HepG2 (cell line): ENCODE results near the gene VPS11. TPM values are rescaled to one million over a fixed set of nuclear protein-coding genes. Genes with fewer than 3 reads are reported as not detected.
A peak's percentile ranks its signal among the peaks of the same experiment; 100 is the strongest.

Experiments used
- AGO1 ChIP-seq: fragments of 200-400 bp; formaldehyde crosslinking; IDR thresholded peaks from 2 replicates; pipeline ENCODE4 v1.6.1; 2017; ENCODE audit warnings: mild to moderate bottlenecking, low read depth, low read length, moderate library complexity; ENCODE audit not compliant: poor library complexity, severe bottlenecking
- FUBP1 ChIP-seq: sonication (generic); formaldehyde crosslinking; IDR thresholded peaks from 2 replicates; pipeline ENCODE4 v1.5.1; 2020; ENCODE audit warnings: missing genetic modification reagents, mild to moderate bottlenecking, borderline replicate concordance
- GPN1 ChIP-seq: sonication (generic); formaldehyde crosslinking; IDR thresholded peaks from 2 replicates; pipeline ENCODE4 v1.5.1; 2020; ENCODE audit warnings: missing genetic modification reagents, borderline replicate concordance
- GTF2F1 ChIP-seq: fragments of 150-350 bp; IDR thresholded peaks from 2 replicates; pipeline ENCODE4 v1.6.1; 2014; ENCODE audit warnings: low read length
- HNF1B ChIP-seq: sonication (generic); formaldehyde crosslinking; IDR thresholded peaks from 2 replicates; pipeline ENCODE4 v1.5.1; 2020; ENCODE audit warnings: mild to moderate bottlenecking, moderate library complexity, missing genetic modification reagents
- HOXA3 ChIP-seq: sonication (generic); formaldehyde crosslinking; IDR thresholded peaks from 2 replicates; pipeline ENCODE4 v1.5.0; 2020; ENCODE audit warnings: missing genetic modification reagents
- IRF1 ChIP-seq: sonication (generic); formaldehyde crosslinking; IDR thresholded peaks from 2 replicates; pipeline ENCODE4 v1.4.0; 2020; ENCODE audit warnings: low read depth, mild to moderate bottlenecking, missing genetic modification reagents
- JUN ChIP-seq: sonication (generic); formaldehyde crosslinking; IDR thresholded peaks from 2 replicates; pipeline ENCODE4 v1.4.0; 2020; ENCODE audit warnings: mild to moderate bottlenecking, missing genetic modification reagents
- KLF9 ChIP-seq: IDR thresholded peaks from 2 replicates; pipeline ENCODE4 v1.6.1; 2016; ENCODE audit warnings: low read depth
- NFRKB ChIP-seq: fragments of 450-650 bp; IDR thresholded peaks from 2 replicates; pipeline ENCODE4 v1.6.1; 2017
- NR2F6 ChIP-seq, 2 experiments: IDR thresholded peaks; 2 replicates each; pipeline ENCODE4 v1.6.1; 2016; ENCODE audit warnings: antibody characterized with exemption in 1 of 2, mild to moderate bottlenecking in 1 of 2
- PHF8 ChIP-seq: sonication (generic); formaldehyde crosslinking; IDR thresholded peaks from 2 replicates; pipeline ENCODE4 v1.5.0; 2020; ENCODE audit warnings: missing genetic modification reagents
- POLR2AphosphoS5 ChIP-seq: IDR thresholded peaks from 2 replicates; pipeline ENCODE4 v1.6.1; 2012; ENCODE audit warnings: low read depth, low read length
- RBM22 ChIP-seq: fragments of 200-400 bp; formaldehyde crosslinking; optimal IDR thresholded peaks from 2 replicates; pipeline ENCODE3; 2017; ENCODE audit warnings: mild to moderate bottlenecking, low read length, moderate library complexity
- RNF2 ChIP-seq: fragments of 450-650 bp; conservative IDR thresholded peaks from 2 replicates; pipeline ENCODE4 v1.6.1; 2016; ENCODE audit warnings: low read depth
- SIN3B ChIP-seq: fragments of 150-350 bp; IDR thresholded peaks from 2 replicates; pipeline ENCODE4 v1.6.1; 2014; ENCODE audit warnings: low read length
- ZFP1 ChIP-seq: IDR thresholded peaks from 2 replicates; pipeline ENCODE4 v1.6.1; 2016
- ZMAT5 ChIP-seq: sonication (generic); formaldehyde crosslinking; IDR thresholded peaks from 2 replicates; pipeline ENCODE4 v1.5.0; 2020; ENCODE audit warnings: mild to moderate bottlenecking, low read depth, missing genetic modification reagents, borderline replicate concordance
- ZNF276 ChIP-seq: sonication (generic); formaldehyde crosslinking; IDR thresholded peaks from 2 replicates; pipeline ENCODE4 v1.4.0; 2020; ENCODE audit warnings: mild to moderate bottlenecking, low read depth, missing genetic modification reagents
- ZNF343 ChIP-seq: sonication (generic); formaldehyde crosslinking; IDR thresholded peaks from 2 replicates; pipeline ENCODE4 v1.4.0; 2020; ENCODE audit warnings: mild to moderate bottlenecking, missing genetic modification reagents
- ZNF619 ChIP-seq: sonication (generic); formaldehyde crosslinking; IDR thresholded peaks from 2 replicates; pipeline ENCODE4 v1.4.0; 2020; ENCODE audit warnings: mild to moderate bottlenecking, missing genetic modification reagents
- ZNF639 ChIP-seq: conservative IDR thresholded peaks from 2 replicates; pipeline ENCODE4 v1.6.1; 2018; ENCODE audit warnings: missing genetic modification reagents
- ZNF747 ChIP-seq: sonication (generic); formaldehyde crosslinking; IDR thresholded peaks from 2 replicates; pipeline ENCODE4 v1.8.1; 2023; ENCODE audit warnings: missing genetic modification reagents, mild to moderate bottlenecking, borderline replicate concordance
- ZNF766 ChIP-seq: sonication (generic); formaldehyde crosslinking; IDR thresholded peaks from 2 replicates; pipeline ENCODE4 v1.5.0; 2020; ENCODE audit warnings: missing genetic modification reagents, borderline replicate concordance
- polyA plus RNA-seq, 8 experiments: library from polyadenylated mRNA; depleted of rRNA in 3 of 8; stranded (reverse) in 7 of 8; unstranded in 1 of 8; fragments of >200 nt; fragmentation: Illumina TruSeq in 4 of 8; extraction: Trizol in 4 of 8; gene quantifications; 2 replicates each; pipeline versions ENCODE4 v1.2.1 to v1.2.3, GENCODE V29; 2011 to 2016; ENCODE audit warnings: low read depth in 4 of 8, missing spikeins in 1 of 8, mixed read lengths in 1 of 8; ENCODE audit not compliant: insufficient read depth in 1 of 8
- total RNA-seq, 5 experiments: library from RNA; depleted of rRNA; stranded (reverse); fragments of >200 nt; fragmentation: Illumina TruSeq; extraction: Trizol; gene quantifications; 2 replicates each; pipeline ENCODE4 v1.2.3, GENCODE V29; 2016; ENCODE audit warnings: low read depth in 1 of 5

VPS11 gene
- total and polyA plus RNA-seq, 2 of the 13 experiments (the other 11 are each of a cell fraction or from before 2014, with no cell fraction given) = 13.7 to 21.6 TPM

- TF ChIP-seq AGO1 = no peak
- TF ChIP-seq NR2F6 (IDR thresholded peaks at IDR 0.05) = peak; percentile 54
- no peak; the same call in 1 of the 2 replicates for TF ChIP-seq NR2F6 (CRISPR knock-in tag; IDR thresholded peaks at IDR 0.05)
- TF ChIP-seq RBM22 = peak; percentile 48
- TF ChIP-seq PHF8 (CRISPR knock-in tag) = no peak; the same call in 1 of the 2 replicates
- peak; percentile 98 for TF ChIP-seq HNF1B (CRISPR knock-in tag)
- no peak for TF ChIP-seq GTF2F1
- no peak for TF ChIP-seq IRF1 (CRISPR knock-in tag)
- TF ChIP-seq GPN1 (CRISPR knock-in tag) = no peak
- no peak for TF ChIP-seq ZNF619 (CRISPR knock-in tag)
- no peak for TF ChIP-seq ZNF766 (CRISPR knock-in tag)
- no peak for TF ChIP-seq ZNF639 (CRISPR knock-in tag)
- TF ChIP-seq ZFP1 (CRISPR knock-in tag) = no peak
- no peak for TF ChIP-seq ZMAT5 (CRISPR knock-in tag)
- TF ChIP-seq SIN3B = no peak
- peak; percentile 52; the same call in 1 of the 2 replicates for TF ChIP-seq ZNF747 (CRISPR knock-in tag)
- no peak for TF ChIP-seq ZNF343 (CRISPR knock-in tag)
- TF ChIP-seq HOXA3 = no peak
- TF ChIP-seq JUN (CRISPR knock-in tag) = no peak
- peak; percentile 94 for TF ChIP-seq POLR2AphosphoS5
- no peak for TF ChIP-seq FUBP1 (CRISPR knock-in tag)
- TF ChIP-seq RNF2 = no peak
- no peak for TF ChIP-seq NFRKB
- TF ChIP-seq ZNF276 (CRISPR knock-in tag) = no peak; the same call in 1 of the 2 replicates
- TF ChIP-seq KLF9 (CRISPR knock-in tag) = no peak
Measured at GRCh38 chr11:119029340-119030028, 38.1 kb upstream of the VPS11 start (continued).
